ENCODE results near the gene TSPAN17.

DNA sequence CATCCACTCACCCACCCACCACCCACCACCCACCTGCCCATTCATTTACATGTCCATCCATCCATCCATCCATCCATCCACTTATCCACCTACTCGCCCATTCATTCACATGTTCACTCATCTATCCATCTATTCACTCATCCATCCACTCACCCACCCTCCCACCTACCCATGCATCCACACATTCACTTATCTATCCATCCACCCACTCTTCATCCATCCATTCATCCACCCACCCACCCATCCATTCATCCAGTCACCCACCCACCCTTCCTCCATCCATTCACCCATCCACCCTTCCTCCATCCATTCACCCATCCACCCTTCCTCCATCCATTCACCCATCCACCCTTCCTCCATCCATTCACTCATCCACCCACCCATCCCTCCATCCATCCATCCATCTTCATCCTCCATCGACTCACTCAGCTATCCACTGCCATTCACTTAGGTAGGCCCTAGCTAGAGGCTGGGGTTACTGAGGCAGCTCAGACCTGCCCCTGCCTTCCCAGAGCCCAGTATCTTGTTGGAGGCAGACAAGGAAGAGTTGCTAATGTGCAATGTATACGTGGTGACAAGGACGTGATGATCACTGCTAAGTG is 12.7 kb downstream of the TSPAN17 start:
- TF ChIP-seq, protein P1, sequence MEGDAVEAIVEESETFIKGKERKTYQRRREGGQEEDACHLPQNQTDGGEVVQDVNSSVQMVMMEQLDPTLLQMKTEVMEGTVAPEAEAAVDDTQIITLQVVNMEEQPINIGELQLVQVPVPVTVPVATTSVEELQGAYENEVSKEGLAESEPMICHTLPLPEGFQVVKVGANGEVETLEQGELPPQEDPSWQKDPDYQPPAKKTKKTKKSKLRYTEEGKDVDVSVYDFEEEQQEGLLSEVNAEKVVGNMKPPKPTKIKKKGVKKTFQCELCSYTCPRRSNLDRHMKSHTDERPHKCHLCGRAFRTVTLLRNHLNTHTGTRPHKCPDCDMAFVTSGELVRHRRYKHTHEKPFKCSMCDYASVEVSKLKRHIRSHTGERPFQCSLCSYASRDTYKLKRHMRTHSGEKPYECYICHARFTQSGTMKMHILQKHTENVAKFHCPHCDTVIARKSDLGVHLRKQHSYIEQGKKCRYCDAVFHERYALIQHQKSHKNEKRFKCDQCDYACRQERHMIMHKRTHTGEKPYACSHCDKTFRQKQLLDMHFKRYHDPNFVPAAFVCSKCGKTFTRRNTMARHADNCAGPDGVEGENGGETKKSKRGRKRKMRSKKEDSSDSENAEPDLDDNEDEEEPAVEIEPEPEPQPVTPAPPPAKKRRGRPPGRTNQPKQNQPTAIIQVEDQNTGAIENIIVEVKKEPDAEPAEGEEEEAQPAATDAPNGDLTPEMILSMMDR (IDR thresholded peaks at IDR 0.05): no peak
- TF ChIP-seq POLR2A (IDR thresholded peaks at IDR 0.05): no peak
